ENCODE data around the gene WNT6. TPM values are rescaled to one million over a fixed set of nuclear protein-coding genes. Genes with fewer than 3 reads are reported as not detected.

Gene WNT6
- total RNA-seq, 4 donors from 2014 or later, result 1.3 to 4.2 (median 4.0) TPM

DNA sequence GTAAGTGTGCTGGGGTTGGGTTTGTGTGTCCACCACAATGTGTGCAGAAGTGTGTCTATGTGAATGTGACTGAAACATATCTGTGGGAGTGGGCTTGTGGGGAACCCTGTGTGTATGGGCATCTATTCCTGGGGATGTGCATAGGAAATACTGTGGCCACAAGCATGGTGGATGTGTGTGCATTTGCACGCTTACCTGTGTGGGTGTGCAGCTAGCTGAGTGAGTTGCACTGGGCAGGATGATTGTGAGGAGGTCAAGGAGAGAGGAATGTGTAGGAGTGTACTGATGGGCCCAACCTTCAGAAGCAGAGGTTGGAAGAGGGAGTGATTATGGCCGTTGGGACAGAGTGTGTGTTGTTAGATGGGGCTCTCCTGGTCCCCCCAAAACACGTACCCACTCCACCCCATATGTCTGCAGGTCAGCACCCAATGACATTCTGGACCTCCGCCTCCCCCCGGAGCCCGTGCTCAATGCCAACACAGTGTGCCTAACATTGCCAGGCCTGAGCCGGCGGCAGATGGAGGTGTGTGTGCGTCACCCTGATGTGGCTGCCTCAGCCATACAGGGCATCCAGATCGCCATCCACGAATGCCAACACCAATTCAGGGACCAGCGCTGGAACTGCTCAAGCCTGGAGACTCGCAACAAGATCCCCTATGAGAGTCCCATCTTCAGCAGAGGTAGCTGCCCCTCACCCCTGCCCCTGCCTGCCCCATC is 22.3 kb downstream of the WNT6 start:
- TF ChIP-seq, protein P1, sequence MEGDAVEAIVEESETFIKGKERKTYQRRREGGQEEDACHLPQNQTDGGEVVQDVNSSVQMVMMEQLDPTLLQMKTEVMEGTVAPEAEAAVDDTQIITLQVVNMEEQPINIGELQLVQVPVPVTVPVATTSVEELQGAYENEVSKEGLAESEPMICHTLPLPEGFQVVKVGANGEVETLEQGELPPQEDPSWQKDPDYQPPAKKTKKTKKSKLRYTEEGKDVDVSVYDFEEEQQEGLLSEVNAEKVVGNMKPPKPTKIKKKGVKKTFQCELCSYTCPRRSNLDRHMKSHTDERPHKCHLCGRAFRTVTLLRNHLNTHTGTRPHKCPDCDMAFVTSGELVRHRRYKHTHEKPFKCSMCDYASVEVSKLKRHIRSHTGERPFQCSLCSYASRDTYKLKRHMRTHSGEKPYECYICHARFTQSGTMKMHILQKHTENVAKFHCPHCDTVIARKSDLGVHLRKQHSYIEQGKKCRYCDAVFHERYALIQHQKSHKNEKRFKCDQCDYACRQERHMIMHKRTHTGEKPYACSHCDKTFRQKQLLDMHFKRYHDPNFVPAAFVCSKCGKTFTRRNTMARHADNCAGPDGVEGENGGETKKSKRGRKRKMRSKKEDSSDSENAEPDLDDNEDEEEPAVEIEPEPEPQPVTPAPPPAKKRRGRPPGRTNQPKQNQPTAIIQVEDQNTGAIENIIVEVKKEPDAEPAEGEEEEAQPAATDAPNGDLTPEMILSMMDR (IDR thresholded peaks at IDR 0.05), result no peak
- WGBS, 2 donors (ENCODE audit: low coverage in 1 of 2), result 60 to 62% methylated on average over 4 of the region's 13 CpGs
- no peaks in the 10 kb centered on the region for H3K9me3 ChIP-seq
- H3K27ac ChIP-seq, result no peak overlapping the region
- peaks cover 0 to 35% (median 13%) of the 10 kb centered on the region in 3 donors for H3K4me1 ChIP-seq
- ATAC-seq, result no peak
- no peaks in the 10 kb centered on the region for H3K36me3 ChIP-seq
- peaks cover 84% of the 10 kb centered on the region for H3K27me3 ChIP-seq
- H3K4me3 ChIP-seq, result no peak overlapping the region

DNA sequence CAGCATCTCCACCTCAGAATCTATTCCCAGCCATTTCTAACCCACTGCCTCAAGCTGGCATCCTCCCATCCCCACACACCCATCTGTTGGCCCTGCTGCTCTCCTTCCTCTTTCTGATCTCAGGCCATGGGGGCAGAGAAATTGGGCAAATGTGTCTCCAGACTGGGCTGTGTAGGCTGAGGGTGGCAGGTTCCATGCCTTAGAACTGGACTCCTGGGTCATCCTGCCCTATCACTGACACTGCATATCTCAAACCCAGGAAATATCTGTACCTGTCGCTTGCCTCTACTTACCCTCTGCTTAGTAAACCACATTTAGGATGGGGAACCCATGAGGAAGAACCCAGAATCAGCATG is 22.8 kb downstream of the WNT6 start:
- Histone ChIP-seq H3K27me3 (peaks cover 79% of the 10 kb centered on the region), H3K9me3 (no peaks in the 10 kb centered on the region), H3K27ac (no peak overlapping the region), H3K4me3 (no peak overlapping the region), H3K4me1 (peaks cover 0 to 35% (median 13%) of the 10 kb centered on the region in 3 donors), H3K36me3 (no peaks in the 10 kb centered on the region)
- WGBS, 2 donors (ENCODE audit: low coverage in 1 of 2), result no CpG with 5 or more reads among the region's 1 CpG
- no peak for ATAC-seq
- TF ChIP-seq POLR2A (IDR thresholded peaks at IDR 0.05) (no peak), POLR2AphosphoS5 (IDR thresholded peaks at IDR 0.05) (no peak), EP300 (IDR thresholded peaks at IDR 0.05) (no peak)
- TF ChIP-seq, protein P1 (IDR thresholded peaks at IDR 0.05), result no peak

DNA sequence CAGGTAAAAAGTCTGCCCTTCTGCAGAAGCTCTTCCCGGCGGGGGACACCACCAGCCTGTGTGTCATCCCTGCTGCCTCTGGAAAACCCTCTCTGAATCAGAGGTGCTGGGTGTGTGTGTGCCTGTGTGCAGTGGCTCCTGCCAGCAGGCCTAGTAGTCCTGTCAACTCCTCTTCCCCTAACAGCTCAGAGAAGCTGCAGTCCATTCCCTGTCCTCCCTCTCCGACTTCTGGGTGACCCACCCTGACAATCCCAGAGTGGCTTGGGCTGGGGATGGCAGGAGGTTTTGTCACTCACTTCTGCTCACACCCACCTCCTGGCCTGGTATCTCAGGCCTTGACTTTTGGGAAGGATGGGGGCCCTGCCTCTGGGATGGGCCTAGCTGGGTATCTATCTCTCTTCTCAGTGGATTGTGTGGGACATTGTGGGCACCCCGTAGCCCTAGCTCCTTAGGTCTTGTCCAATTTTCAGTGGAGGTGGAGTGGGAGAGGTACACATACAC is 23.3 kb downstream of the WNT6 start:
- Histone ChIP-seq H3K4me3 (peak overlapping the region in 1 of 2 donors; percentile 55), H3K9me3 (no peaks in the 10 kb centered on the region), H3K36me3 (no peaks in the 10 kb centered on the region), H3K27me3 (peaks cover 74% of the 10 kb centered on the region), H3K27ac (no peak overlapping the region), H3K4me1 (peaks cover 0 to 35% (median 13%) of the 10 kb centered on the region in 3 donors)
- no peak for ATAC-seq
- no CpG with 5 or more reads among the region's 4 CpGs for WGBS, 2 donors (ENCODE audit: low coverage in 1 of 2)
- TF ChIP-seq, protein P1 (IDR thresholded peaks at IDR 0.05), result no peak
- TF ChIP-seq EP300 (IDR thresholded peaks at IDR 0.05) (no peak), POLR2A (IDR thresholded peaks at IDR 0.05) (no peak), POLR2AphosphoS5 (IDR thresholded peaks at IDR 0.05) (no peak)

DNA sequence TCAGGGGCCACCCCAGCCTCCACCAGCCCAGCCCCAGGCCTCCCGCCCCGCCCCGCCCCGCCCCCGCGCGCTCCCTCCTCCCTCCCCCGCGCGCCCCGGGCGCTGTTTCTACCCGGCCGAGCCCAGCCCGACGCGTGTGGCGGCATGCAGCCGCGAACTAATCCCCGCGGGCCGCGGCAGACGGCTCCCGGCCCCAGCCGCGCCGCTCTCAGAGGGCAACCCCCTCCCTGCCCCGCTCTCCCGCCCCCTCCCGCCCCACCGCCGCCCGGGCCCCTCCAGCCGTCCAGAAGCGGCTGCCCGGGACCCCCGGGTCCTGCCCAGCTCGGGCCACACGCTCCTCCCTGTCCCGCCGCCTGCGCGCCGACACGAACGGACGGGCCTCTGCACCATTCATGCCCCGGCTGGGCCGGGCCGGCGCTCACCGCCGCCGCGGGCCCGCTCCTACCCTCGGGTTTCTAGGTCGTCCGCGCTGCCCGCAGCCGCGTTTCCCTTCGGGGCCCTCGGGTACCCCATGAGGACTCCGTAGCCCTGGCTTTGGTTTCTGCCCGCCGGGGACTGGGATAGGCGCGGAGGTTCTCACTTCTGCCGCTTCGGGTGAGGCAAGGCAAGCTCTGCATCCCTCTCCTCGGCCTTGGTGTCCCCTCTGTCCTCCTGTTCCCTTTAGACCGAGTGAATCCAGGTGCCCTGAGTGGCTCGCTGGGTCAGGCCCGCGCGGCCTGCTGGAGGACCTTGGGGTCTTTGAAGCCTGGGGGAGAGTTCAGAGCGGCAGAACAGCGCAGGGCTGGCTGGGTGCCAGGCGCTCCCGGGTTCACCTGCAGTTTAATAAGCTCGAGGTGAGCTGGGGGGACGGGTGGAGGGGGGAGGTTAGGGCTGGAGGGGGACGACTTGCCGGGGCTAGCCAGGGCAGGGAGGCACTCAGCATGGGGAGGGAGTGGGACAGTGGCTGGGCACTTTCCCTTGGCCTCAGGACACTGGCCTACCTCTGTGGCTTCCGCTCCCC is 24.2 kb downstream of the WNT6 start:
- H3K4me1 ChIP-seq, result peaks cover 0 to 35% (median 13%) of the 10 kb centered on the region in 3 donors
- peak overlapping the region; percentile 11 to 55 for H3K4me3 ChIP-seq
- 27 to 100% methylated on average over 1 to 3 of the region's 89 CpGs for WGBS, 2 donors (ENCODE audit: low coverage in 1 of 2)
- peak overlapping the region in 1 of 4 donors; percentile 53 for H3K27ac ChIP-seq
- TF ChIP-seq, protein P1 (IDR thresholded peaks at IDR 0.05), result no peak
- TF ChIP-seq POLR2A (IDR thresholded peaks at IDR 0.05) (no peak), EP300 (IDR thresholded peaks at IDR 0.05) (no peak), POLR2AphosphoS5 (IDR thresholded peaks at IDR 0.05) (no peak)
- peaks cover 65% of the 10 kb centered on the region for H3K27me3 ChIP-seq
- no peaks in the 10 kb centered on the region for H3K9me3 ChIP-seq
- no peaks in the 10 kb centered on the region for H3K36me3 ChIP-seq
- ATAC-seq, result peak; percentile 59
